Right ventricle myocardium superior (tissue), 1 donor: ENCODE measurements around the gene DCXR. TPM values are rescaled to one million over a fixed set of nuclear protein-coding genes. Genes with fewer than 3 reads are reported as not detected.
A peak's percentile ranks its signal among the peaks of the same experiment; 100 is the strongest.

Source experiments
- ATAC-seq: fragments of 200-7000 bp; cut with Tn5 transposase; one replicate; pipeline ENCODE4 v1.9.1; 2020; ENCODE audit warnings: mild to moderate bottlenecking; ENCODE audit not compliant: poor library complexity
- DNase-seq: peaks from one replicate; pipeline ENCODE4 v3.0.0-alpha.2; 2020
- intact Hi-C: fragments of 100-400 bp; cut with DNase I; formaldehyde crosslinking; loops from one replicate; pipeline ENCODE4 v1.11.2; 2022
- total RNA-seq: library from RNA; stranded (reverse); fragmentation: NEBNext Ultra II Directional; extraction: Animal tissue kit (Norgen Biotek cat#: 25700); gene quantifications from one replicate; pipeline ENCODE4 v1.2.1, GENCODE V29; 2021
- donor health status: DM: no; HTN: yes; CAD: no; lungs with severe emphysema.

The DCXR gene
- total RNA-seq, 1 donor from 2014 or later, result 178 TPM

GRCh38 chr17:82008258-82008940, 29.1 kb downstream of the DCXR start:
- no peak for DNase-seq
- intact Hi-C loops, result no loop called here

DNA sequence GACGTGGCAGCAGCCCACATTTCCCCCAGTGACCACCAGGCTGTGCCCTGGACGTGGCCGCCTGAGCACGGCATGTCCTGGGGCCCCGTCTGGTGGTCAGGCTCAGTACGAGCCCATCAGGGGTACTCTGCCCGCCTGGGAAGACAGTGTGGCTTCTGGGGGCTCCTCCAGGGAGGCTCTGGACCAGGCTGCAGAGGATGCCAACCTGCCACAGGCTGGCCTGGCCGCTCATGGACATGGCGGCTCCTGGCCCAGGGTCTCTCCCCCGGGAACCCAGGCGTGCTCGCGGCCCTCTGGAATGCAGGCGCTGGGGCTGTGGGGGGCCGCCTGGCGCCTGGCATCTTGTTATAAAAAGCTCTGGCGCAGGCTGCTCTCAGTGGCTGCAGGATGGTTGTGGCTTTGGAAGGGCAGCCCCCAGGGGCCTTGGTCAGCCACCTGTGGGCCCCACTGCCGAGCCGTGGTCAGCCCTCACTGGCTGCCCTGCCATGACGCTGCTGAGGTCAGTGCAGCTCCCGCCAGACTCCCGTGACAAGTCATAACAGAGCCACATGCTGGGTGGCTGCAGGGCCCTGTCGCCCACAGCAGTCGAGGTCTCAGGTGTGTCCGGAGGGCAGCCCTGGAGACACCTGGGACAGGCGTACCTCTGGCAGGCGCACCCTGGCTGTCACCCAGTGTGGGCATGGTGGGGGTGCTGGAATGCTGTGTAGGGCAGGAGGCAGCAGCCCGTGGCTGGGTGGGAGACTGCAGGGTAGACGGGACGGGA, 29.8 kb downstream of the DCXR start:
- ATAC-seq (no peak), DNase-seq (no peak)
- intact Hi-C loops, result no loop called here

More at GRCh38 chr17:82008258-82008940, 29.1 kb downstream of the DCXR start:
- no peak for ATAC-seq

DNA sequence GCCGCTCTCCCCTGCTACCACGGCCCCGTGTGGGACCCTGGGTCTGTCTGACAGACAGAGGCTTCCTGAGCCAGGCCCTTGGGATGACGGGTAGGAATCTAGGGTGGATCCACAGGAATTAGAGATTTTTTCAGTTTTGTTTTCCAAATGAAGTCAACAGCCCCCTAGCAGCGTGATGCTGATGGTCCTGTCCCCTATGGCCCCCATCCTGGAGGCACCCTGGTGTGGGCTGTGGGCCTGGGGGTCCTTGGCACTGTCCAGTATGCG, 30.3 kb downstream of the DCXR start:
- DNase-seq, result no peak
- intact Hi-C loops, result no loop called here
- ATAC-seq, result no peak

- intact Hi-C loops, result no loop called here
- peak; percentile 37 for ATAC-seq
Observed at GRCh38 chr17:82006468-82007227, 30.8 kb downstream of the DCXR start.

DNA sequence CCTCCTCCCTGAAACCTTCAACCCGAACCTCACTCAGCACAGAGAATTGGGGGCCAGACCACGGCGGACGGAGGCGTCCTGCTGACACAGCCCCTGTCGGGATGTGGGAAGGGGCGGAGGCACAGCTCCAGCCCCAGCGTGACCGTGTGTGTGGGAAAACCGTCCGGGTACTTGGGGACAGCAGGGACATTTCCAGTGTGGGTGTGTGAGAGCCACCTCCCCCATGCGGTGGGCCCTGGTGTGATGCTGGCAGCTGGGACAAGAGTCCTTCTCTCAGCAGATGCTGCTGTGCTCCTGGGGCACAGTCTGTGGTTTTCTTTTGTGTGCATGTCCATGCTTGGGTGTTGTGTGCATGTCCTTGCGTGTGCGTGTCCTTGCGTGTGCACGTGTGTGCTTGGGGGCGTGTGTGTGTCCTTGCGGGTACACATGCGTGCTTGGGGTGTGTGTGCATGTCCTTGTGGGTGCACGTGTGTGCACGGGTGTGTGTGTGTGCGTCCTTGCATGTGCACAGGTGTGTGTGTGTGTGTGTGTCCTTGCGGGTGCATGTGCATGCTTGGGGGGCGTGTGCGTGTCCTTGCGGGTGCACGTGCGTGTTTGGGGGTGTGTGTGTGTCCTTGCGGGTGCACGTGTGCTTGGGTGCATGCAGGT, 31.7 kb downstream of the DCXR start:
- DNase-seq, result no peak
- intact Hi-C loops, result no loop called here
- ATAC-seq, result no peak

More at GRCh38 chr17:82006468-82007227, 30.8 kb downstream of the DCXR start:
- DNase-seq, result no peak

GRCh38 chr17:82004517-82005455, 32.7 kb downstream of the DCXR start:
- intact Hi-C loops, result no loop called here
- ATAC-seq, result no peak

DNA sequence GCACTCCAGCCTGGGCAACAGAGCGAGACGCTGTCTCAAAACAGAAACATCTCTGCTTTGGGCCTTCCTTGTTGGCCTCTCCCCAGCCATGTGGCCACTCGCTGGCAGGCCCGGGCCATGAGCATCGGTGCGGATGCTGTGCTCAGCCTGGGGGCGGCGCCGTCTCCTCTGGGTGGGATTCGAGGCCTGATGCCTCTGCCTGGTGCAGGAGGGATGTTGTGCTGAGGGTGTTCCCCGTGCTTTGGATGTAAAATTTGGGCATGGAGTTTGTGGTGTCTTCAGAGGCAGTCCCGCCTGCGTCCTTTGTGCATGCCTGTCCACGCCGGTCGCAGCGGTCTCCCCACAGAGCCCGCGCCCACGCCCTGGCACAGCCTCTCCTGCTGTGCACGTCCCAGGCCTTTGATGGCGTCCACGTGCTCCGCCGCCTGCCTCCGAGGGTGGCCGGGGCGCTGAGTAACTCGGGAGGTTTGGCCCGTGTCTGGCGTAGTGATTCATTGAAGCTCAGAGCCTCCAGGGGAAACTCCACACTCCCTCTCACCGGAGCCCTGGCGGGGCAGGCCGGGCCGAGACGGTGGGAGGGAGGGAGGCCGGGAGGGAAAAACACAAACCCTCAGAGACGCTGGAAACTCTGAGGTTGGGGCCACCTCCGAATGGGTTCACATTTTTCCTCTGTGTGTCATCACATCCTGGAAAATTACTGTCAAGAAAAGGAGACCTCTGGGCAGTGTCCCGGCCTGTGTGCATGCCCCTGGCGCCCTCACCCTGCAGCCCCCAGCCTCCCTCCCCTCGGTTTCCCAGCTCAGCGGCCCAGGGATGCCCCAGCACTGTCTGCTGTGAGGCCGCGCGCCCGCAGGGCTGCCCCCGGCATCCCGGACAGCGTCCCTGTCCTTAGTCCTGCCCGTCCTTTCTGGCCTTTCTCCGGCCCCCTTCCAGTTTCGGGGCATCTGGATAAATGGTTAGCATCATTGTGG, 33.8 kb downstream of the DCXR start:
- intact Hi-C loops, result no loop called here
- DNase-seq (peak; percentile 67), ATAC-seq (peak; percentile 14)

More at GRCh38 chr17:82004517-82005455, 32.7 kb downstream of the DCXR start:
- DNase-seq, result no peak

- intact Hi-C loops, result no loop called here
- no peak for ATAC-seq
- DNase-seq, result no peak
Observed at GRCh38 chr17:82001571-82002056, 35.9 kb downstream of the DCXR start.

DNA sequence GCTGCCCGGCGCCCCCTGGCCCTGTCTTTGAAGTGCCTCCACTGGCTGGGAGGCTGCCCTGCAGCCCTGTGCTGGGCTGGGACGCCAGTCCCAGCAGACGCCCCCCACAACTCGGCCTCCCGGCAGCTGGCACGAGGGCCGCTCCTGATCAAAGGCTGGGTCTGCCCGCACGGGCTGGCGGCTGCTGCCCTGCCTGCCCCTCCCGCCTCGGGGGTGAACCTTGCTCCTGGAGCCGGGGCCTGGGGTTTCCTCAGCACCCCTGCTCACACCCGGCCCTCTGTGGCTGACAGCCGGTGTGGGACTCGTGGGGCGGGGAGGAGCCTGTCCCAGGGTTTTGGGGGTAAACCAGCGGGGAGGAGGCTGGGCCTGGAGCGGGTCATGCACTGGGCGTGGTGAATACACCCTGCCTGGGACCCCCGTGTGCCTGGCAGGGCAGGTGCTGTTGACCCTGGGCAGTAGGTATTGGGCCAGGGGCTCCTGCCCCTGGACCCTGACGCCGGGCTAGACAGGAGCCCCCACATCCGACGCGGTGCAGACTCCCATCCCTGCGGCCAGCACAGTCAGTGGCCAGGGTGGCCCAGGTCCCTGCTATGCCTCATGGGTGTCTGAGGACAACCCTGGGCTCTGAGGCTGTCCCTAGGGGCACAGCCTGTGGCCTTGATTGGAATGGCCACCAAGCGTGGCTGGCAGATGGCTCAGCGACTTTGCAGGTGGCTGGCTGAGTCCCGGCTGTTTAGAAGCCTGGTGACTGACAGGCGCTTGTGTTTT, 36.5 kb downstream of the DCXR start:
- intact Hi-C loops, result no loop called here
- ATAC-seq (no peak), DNase-seq (no peak)

GRCh38 chr17:81999976-82000802, 37.3 kb downstream of the DCXR start:
- intact Hi-C loops, result no loop called here
- DNase-seq (no peak), ATAC-seq (no peak)

DNA sequence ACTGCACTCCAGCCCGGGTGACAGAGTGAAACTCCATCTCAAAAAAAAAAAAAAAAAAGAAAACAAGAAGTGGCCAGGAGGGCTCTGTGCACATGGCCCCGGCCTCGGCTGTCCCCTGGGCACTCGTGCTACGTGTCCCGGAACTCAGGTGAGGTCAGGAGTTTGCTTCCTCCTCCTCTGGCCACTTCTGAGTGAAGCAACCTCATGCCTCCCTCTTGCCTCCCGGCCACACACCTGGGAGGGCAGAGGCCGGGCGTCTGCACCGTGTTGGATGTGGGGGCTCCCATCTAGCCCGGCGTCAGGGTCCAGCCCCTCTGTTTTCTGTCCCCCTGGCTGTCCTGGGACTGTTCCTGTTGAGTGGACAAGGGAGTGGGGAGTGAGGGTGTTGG, 37.9 kb downstream of the DCXR start:
- DNase-seq (no peak), ATAC-seq (no peak)
- intact Hi-C loops, result no loop called here

DNA sequence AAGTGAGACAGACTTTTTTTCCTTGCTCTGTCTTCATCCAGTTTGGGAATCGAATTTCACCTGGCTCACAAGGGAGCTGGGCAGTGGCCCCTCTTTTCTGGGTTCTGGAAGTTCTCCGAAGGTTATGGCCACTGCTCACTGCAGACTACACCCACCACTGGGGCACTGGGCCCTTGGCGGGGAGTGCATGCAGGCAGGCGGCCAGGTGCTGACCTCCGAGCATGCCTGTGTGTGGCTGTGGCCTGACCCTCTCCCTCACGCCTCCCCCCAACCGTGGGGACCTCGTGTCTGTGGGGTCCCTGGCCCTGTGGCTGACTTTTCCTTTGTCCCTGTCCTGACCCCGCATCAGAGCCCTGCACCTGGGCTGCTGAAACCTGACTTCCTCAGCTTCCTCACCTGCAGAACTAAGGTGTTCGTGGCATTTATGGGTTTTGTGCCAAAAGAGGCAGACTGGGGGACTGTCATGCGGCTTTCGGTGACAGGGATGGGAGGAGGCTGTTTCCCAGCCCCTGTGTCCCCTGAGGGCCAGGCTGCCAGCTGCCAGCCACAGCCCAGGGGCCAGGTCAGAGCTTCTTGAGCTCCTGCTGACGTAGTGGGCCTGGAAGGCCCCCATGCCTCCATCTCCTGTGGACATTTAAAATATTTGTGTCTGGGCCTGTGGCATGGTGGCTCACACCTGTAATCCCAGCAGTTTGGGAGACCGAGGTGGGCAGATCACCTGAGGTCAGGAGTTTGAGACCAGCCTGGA, 38.6 kb downstream of the DCXR start:
- no peak for ATAC-seq
- intact Hi-C loops, result no loop called here
- DNase-seq, result no peak

DNA sequence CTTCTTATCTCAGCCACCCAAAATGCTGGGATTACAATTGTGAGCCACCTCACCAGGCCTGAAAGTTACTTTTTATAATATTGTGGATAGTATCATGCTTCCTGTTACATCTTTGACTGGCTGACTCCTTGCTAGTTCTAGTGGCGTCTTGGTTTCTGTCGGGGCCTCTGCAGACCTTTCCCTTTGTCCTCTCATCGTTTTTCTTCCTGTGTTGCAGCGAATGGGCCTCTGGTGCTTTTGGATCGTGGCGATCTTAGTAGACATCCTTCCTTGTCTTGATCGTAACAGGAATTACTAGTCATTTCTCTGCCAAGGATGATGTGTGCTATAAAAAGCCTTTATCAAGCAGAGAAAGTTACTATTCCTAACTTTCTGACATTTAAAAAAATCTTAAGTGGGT, 39.3 kb downstream of the DCXR start:
- intact Hi-C loops, result no loop called here
- DNase-seq (no peak), ATAC-seq (no peak)

DNA sequence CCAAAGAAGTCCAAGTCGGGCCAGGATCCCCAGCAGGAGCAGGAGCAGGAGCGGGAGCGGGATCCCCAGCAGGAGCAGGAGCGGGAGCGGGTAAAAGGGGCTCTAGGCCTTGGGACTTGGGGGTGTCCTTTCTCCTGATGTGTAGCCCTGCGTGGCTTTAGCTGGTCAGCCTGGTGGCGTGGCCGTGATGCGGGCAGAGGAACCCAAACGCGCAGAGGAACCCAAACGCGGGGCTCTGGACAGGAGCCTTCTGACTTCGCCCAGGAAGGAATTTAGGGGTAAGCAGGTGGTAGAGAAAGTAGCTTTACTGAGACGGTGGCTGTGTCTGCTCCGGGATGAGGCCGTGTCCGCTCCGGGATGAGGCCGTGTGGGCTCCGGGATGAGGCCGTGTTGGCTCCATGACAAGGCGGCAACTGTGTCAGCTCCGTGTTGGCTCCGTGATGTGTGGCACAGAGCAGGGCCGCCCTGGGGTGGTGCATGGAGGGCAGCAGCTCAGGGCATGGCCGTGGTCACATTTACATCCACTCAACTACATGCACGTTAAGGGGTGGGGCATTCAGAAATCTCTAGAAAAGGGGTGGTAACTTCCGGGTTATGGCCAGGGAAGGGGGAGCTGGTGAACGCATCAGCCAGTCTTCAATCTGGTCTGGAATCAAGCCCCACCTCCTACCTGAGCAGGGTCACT, 40.6 kb downstream of the DCXR start:
- ATAC-seq (no peak), DNase-seq (no peak)
- intact Hi-C loops, result no loop called here
